B cell (primary cell): ENCODE measurements around the gene NUP42. TPM values are rescaled to one million over a fixed set of nuclear protein-coding genes. Genes with fewer than 3 reads are reported as not detected.
"Not testable (repeated sequence)": the region's sequence is repeated elsewhere in the genome, so short reads cannot be mapped to it uniquely, and the experiment has no call there.

ENCODE experiments used
- ATAC-seq: fragments of 200-7000 bp; cut with Tn5 transposase; one replicate; pipeline ENCODE4 v1.10.0; 2021; ENCODE audit warnings: low read depth, mild to moderate bottlenecking, moderate number of reproducible peaks, moderate library complexity
- CTCF ChIA-PET: fragments of 350-600 bp; sonication (Branson Sonifier 250); formaldehyde crosslinking; loops from one replicate; lab custom pipeline; 2021; ENCODE audit warnings: antibody characterized with exemption, inconsistent platforms; lab: Charles Lee
- POLR2A ChIA-PET: fragments of 350-600 bp; sonication (Branson Sonifier 250); formaldehyde crosslinking; loops from one replicate; lab custom pipeline; 2021; ENCODE audit warnings: antibody characterized with exemption; lab: Charles Lee
- DNase-seq: peaks from one replicate; pipeline ENCODE4 v3.0.0; 2013
- H2AFZ ChIP-seq: 2 replicates; pipeline ENCODE4 v1.6.1; 2012; ENCODE audit warnings: mild to moderate bottlenecking, low read depth, low read length; ENCODE audit not compliant: insufficient read depth, poor library complexity, severe bottlenecking
- H3K27ac ChIP-seq, 2 donors: 1 replicate in 1 of 2; 2 replicates in 1 of 2; pipeline ENCODE4 v1.5.1; 2012 to 2013; ENCODE audit warnings: low read length in 2 of 2, mild to moderate bottlenecking in 2 of 2, moderate library complexity in 1 of 2
- H3K27me3 ChIP-seq, 4 experiments: fragments of 200-600 bp in 1 of 4; sonication (generic) in 1 of 4; replicated peaks in 1 of 4; 1 replicate in 2 of 4; 2 replicates in 2 of 4; pipeline versions ENCODE4 v1.6.1 to v1.7.0; 2013 to 2016; ENCODE audit warnings: low read length in 3 of 4, mild to moderate bottlenecking in 2 of 4, mixed read lengths in 1 of 4, moderate library complexity in 1 of 4; ENCODE audit not compliant: insufficient read depth in 4 of 4, control insufficient read depth in 3 of 4; ENCODE audit errors: control extremely low read depth in 1 of 4
- H3K36me3 ChIP-seq, 2 experiments: replicated peaks in 1 of 2; 1 replicate in 1 of 2; 2 replicates in 1 of 2; pipeline versions ENCODE4 v1.6.1 to v1.7.1; 2013; ENCODE audit warnings: low read length in 1 of 2; ENCODE audit not compliant: insufficient read depth in 2 of 2, control insufficient read depth in 1 of 2; ENCODE audit errors: control extremely low read depth in 1 of 2, extremely low read depth in 1 of 2
- H3K4me1 ChIP-seq, 2 donors: fragments of 200-600 bp in 1 of 2; sonication (generic) in 1 of 2; 1 replicate in 1 of 2; 2 replicates in 1 of 2; pipeline versions ENCODE4 v1.5.1 to v1.6.1; 2013 to 2017; ENCODE audit warnings: low read length in 2 of 2; ENCODE audit not compliant: control insufficient read depth in 2 of 2, insufficient read depth in 2 of 2
- H3K4me2 ChIP-seq: replicated peaks from 2 replicates; pipeline ENCODE3; 2012; ENCODE audit warnings: mild to moderate bottlenecking, low read depth, low read length; ENCODE audit not compliant: poor library complexity, severe bottlenecking
- H3K4me3 ChIP-seq, 5 experiments: fragments of 200-600 bp in 1 of 5; sonication (generic) in 1 of 5; 1 replicate in 3 of 5; 2 replicates in 2 of 5; pipeline versions ENCODE4 v1.5.1 to v1.7.0; 2011 to 2016; ENCODE audit warnings: low read length in 4 of 5, mild to moderate bottlenecking in 4 of 5, low read depth in 2 of 5, control low read depth in 1 of 5, moderate library complexity in 1 of 5; ENCODE audit not compliant: insufficient read depth in 1 of 5; ENCODE audit errors: control extremely low read depth in 1 of 5, extremely low read depth in 1 of 5
- H3K79me2 ChIP-seq: fragments of 200-600 bp; sonication (generic); one replicate; pipeline ENCODE4 v1.6.0; 2016; ENCODE audit warnings: low read length; ENCODE audit not compliant: control insufficient read depth, insufficient read depth
- H3K9ac ChIP-seq: fragments of 200-600 bp; sonication (generic); 2 replicates; pipeline ENCODE4 v1.6.1; 2017; ENCODE audit warnings: mild to moderate bottlenecking, low read length, moderate library complexity
- H3K9me3 ChIP-seq, 3 donors: one replicate each; pipeline versions ENCODE4 v1.6.1 to v1.7.1; 2013; ENCODE audit warnings: low read length in 2 of 3; ENCODE audit not compliant: control insufficient read depth in 2 of 3, insufficient read depth in 1 of 3; ENCODE audit errors: control extremely low read depth in 1 of 3
- H4K20me1 ChIP-seq: 2 replicates; pipeline ENCODE4 v1.6.0; 2012; ENCODE audit warnings: mild to moderate bottlenecking, low read length; ENCODE audit not compliant: insufficient read depth, control insufficient read depth, poor library complexity, severe bottlenecking
- H3K27ac Mint-ChIP-seq: one replicate; pipeline ENCODE4 v1.8.0; 2021; ENCODE audit warnings: mixed read lengths
- H3K27me3 Mint-ChIP-seq: one replicate; pipeline ENCODE4 v1.8.0; 2021; ENCODE audit warnings: mixed read lengths
- H3K4me1 Mint-ChIP-seq: one replicate; pipeline ENCODE4 v1.8.0; 2021; ENCODE audit warnings: mixed read lengths
- H3K4me3 Mint-ChIP-seq: one replicate; pipeline ENCODE4 v1.8.0; 2021; ENCODE audit warnings: mixed read lengths
- H3K9me3 Mint-ChIP-seq: one replicate; pipeline ENCODE4 v1.8.0; 2022; ENCODE audit warnings: mixed read lengths; ENCODE audit not compliant: insufficient read depth
- EZH2 ChIP-seq: IDR thresholded peaks from 2 replicates; pipeline ENCODE4 v1.6.1; 2012; ENCODE audit warnings: borderline replicate concordance, low read depth, mild to moderate bottlenecking, moderate library complexity, low read length; ENCODE audit not compliant: insufficient read depth, poor library complexity, severe bottlenecking
- WGBS: methylation state at CpG from one replicate; pipeline ENCODE4 v1.1.5; 2013; ENCODE audit warnings: missing lambda C conversion rate; ENCODE audit not compliant: insufficient coverage; 5-methylcytosine and 5-hydroxymethylcytosine counted together
- intact Hi-C: fragments of 100-400 bp; cut with micrococcal nuclease; formaldehyde crosslinking; loops from one replicate; pipeline ENCODE4 v1.10.0; 2022
- polyA plus RNA-seq: library from polyadenylated mRNA; depleted of rRNA; stranded (reverse); fragments of >200 nt; gene quantifications from 2 replicates; pipeline ENCODE4 v1.2.3, GENCODE V29; 2012
- total RNA-seq, 2 donors: library from RNA; stranded (reverse); fragments of 120-200 nt in 1 of 2; gene quantifications; 1 replicate in 1 of 2; 2 replicates in 1 of 2; pipeline versions ENCODE4 v1.2.3 to v1.2.4, GENCODE V29; 2013 to 2022
- TF ChIP-seq, protein P1 (sequence below): fragments of 200-600 bp; IDR thresholded peaks from one replicate; pipeline ENCODE4 v1.8.0; 2022; ENCODE audit warnings: antibody characterized with exemption, mild to moderate bottlenecking

Gene NUP42
- total and polyA plus RNA-seq, 2 donors (not counting 1 experiment from before 2014, with no cell fraction given): 38.1 to 49.2 TPM

DNA sequence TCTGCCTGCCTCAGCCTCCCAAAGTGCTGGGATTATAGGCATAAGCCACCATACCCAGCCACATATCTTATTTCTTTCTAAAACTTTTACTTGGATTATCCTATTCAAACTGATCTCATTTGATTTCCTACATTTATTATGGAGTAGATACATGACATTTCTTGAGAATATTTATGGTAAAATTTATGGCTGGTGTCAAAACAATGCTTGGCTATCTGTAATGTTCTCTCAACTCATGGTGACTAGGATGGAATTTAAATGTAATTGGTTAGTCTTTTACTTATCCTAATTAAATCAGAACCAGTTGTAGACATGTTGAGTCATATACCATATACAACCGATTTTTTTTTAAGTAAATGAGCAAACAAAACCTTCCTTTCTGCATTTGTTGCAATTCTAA lies 4.1 kb downstream of the NUP42 start:
- H3K9me3 Mint-ChIP-seq: no peaks in the 10 kb centered on the region
- no peak for DNase-seq
- H3K9ac ChIP-seq: no peak overlapping the region
- no peaks in the 10 kb centered on the region for H3K27me3 ChIP-seq
- no peak overlapping the region for H3K4me3 ChIP-seq
- no peak overlapping the region for H3K27ac Mint-ChIP-seq
- CTCF ChIA-PET: no interaction called here
- no CpG with 5 or more reads among the region's 1 CpG for WGBS
- intact Hi-C loops: loop anchor here (10.0 kb wide), 2 partner anchors 361 to 1649 kb away; partner anchors contain the start of gene TOMM7
- peaks cover 54% of the 10 kb centered on the region for H3K79me2 ChIP-seq
- H2AFZ ChIP-seq: no peak overlapping the region
- H3K4me3 Mint-ChIP-seq: no peak overlapping the region
- TF ChIP-seq, protein P1, sequence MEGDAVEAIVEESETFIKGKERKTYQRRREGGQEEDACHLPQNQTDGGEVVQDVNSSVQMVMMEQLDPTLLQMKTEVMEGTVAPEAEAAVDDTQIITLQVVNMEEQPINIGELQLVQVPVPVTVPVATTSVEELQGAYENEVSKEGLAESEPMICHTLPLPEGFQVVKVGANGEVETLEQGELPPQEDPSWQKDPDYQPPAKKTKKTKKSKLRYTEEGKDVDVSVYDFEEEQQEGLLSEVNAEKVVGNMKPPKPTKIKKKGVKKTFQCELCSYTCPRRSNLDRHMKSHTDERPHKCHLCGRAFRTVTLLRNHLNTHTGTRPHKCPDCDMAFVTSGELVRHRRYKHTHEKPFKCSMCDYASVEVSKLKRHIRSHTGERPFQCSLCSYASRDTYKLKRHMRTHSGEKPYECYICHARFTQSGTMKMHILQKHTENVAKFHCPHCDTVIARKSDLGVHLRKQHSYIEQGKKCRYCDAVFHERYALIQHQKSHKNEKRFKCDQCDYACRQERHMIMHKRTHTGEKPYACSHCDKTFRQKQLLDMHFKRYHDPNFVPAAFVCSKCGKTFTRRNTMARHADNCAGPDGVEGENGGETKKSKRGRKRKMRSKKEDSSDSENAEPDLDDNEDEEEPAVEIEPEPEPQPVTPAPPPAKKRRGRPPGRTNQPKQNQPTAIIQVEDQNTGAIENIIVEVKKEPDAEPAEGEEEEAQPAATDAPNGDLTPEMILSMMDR: no peak
- no peak for TF ChIP-seq EZH2
- peaks cover 27% of the 10 kb centered on the region for H4K20me1 ChIP-seq
- H3K4me1 Mint-ChIP-seq: peaks cover 31% of the 10 kb centered on the region
- no peaks in the 10 kb centered on the region for H3K9me3 ChIP-seq
- H3K36me3 ChIP-seq: peaks cover 15 to 46% of the 10 kb centered on the region in 2 experiments
- POLR2A ChIA-PET: no interaction called here
- H3K27me3 Mint-ChIP-seq: no peaks in the 10 kb centered on the region
- peaks cover 14 to 18% of the 10 kb centered on the region in 2 donors for H3K4me1 ChIP-seq
- no peak overlapping the region for H3K4me2 ChIP-seq
- no peak for ATAC-seq
- no peak overlapping the region for H3K27ac ChIP-seq

DNA sequence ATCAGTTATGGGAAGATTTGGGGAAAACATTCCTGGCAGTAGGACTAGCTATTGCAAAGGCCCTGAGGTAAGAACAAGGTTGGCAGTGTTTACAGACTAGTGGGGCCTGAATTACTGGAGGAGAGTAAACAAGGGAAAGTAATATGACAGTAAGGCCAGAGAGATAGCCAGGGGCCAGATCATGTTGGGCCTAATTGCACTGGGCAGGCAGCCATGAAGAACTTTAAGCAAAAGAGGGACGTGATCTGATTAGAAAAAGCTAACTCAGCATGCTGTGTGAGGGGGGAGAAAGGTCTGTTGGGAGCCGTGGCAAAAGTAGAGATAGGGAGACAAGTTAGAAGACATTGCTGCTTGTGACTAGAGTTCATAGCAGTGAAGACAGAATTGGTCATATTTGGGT lies 9.2 kb downstream of the NUP42 start:
- H3K27me3 Mint-ChIP-seq: no peaks in the 10 kb centered on the region
- Histone ChIP-seq H3K4me2 (no peak overlapping the region), H3K79me2 (peaks cover 19% of the 10 kb centered on the region), H3K9me3 (no peaks in the 10 kb centered on the region), H3K27ac (no peak overlapping the region), H3K36me3 (peaks cover 19 to 47% of the 10 kb centered on the region in 2 experiments), H3K4me1 (no peaks in the 10 kb centered on the region), H4K20me1 (peaks cover 25% of the 10 kb centered on the region), H2AFZ (no peak overlapping the region), H3K27me3 (no peaks in the 10 kb centered on the region), H3K9ac (no peak overlapping the region), H3K4me3 (no peak overlapping the region)
- TF ChIP-seq EZH2: no peak
- TF ChIP-seq, protein P1: no peak
- no peaks in the 10 kb centered on the region for H3K9me3 Mint-ChIP-seq
- no peak for ATAC-seq
- WGBS: 100% methylated on average over 2 of the region's 2 CpGs
- CTCF ChIA-PET: no interaction called here
- intact Hi-C loops: no loop called here
- POLR2A ChIA-PET: no interaction called here
- no peak overlapping the region for H3K27ac Mint-ChIP-seq
- no peak for DNase-seq
- no peak overlapping the region for H3K4me3 Mint-ChIP-seq
- peaks cover 3% of the 10 kb centered on the region for H3K4me1 Mint-ChIP-seq

DNA sequence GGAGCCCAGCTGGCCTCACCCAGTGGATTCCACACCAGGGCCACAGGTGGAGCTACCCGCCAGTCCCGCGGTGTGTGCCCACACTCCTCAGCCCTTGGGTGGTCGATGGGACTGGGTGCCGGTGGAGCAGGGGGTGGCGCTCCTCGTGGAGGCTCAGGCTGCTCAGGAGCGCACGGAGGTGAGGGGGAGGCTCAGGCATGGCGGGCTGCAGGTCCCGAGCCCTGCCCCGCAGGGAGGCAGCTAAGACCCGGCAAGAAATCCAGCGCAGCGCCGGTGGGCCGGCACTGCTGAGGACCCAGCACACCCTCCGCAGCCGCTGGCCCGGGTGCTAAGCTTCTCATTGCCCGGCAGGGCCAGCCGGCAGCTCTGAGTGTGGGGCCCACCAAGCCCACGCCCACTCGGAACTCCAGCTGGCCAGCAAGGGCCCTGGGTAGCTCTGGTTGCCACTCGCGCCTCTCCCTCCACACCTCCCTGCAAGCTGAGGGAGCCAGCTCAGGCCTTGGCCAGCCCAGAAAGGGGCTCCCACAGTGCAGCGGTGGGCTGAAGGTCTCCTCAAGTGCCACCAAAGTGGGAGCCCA lies 11.9 kb downstream of the NUP42 start:
- H3K27ac ChIP-seq, ATAC-seq, H3K4me2 ChIP-seq, H3K4me1 Mint-ChIP-seq, POLR2A ChIA-PET, H3K27ac Mint-ChIP-seq, H3K79me2 ChIP-seq, H3K9ac ChIP-seq, H3K27me3 Mint-ChIP-seq, H3K4me3 ChIP-seq, H3K9me3 ChIP-seq, H2AFZ ChIP-seq, H3K4me1 ChIP-seq, intact Hi-C loops, CTCF ChIA-PET, H3K4me3 Mint-ChIP-seq, H3K9me3 Mint-ChIP-seq, H3K27me3 ChIP-seq, DNase-seq: not testable (repeated sequence)
- WGBS: 98% methylated on average over 24 of the region's 27 CpGs
- peaks cover 14 to 40% of the 10 kb centered on the region in 2 experiments for H3K36me3 ChIP-seq
- peaks cover 22% of the 10 kb centered on the region for H4K20me1 ChIP-seq
